NCI-H774 (cell line): ENCODE measurements around the gene ZCCHC2.
A peak's percentile ranks its signal among the peaks of the same experiment; 100 is the strongest.

Experiments
- DNase-seq: peaks from one replicate; lab custom pipeline; 2025; lab: John Stamatoyannopoulos, UW

The ZCCHC2 gene

GRCh38 chr18:62510789-62511188 is 12.0 kb upstream of the ZCCHC2 start:
- DNase-seq: no peak

- no peak for DNase-seq
Observed at GRCh38 chr18:62512532-62512931, 10.3 kb upstream of the ZCCHC2 start.

- no peak for DNase-seq
Observed at GRCh38 chr18:62512996-62513395, 9.8 kb upstream of the ZCCHC2 start.

- DNase-seq: no peak
Observed at GRCh38 chr18:62514570-62514969, 8.3 kb upstream of the ZCCHC2 start.

- no peak for DNase-seq
Observed at GRCh38 chr18:62516242-62516641, 6.6 kb upstream of the ZCCHC2 start.

GRCh38 chr18:62518460-62519375 is 4.1 kb upstream of the ZCCHC2 start:
- DNase-seq: no peak

GRCh38 chr18:62519684-62520083 is 3.1 kb upstream of the ZCCHC2 start:
- no peak for DNase-seq

- no peak for DNase-seq
Observed at GRCh38 chr18:62521082-62521481, 1.7 kb upstream of the ZCCHC2 start.

GRCh38 chr18:62521593-62521992 is 1.2 kb upstream of the ZCCHC2 start:
- DNase-seq: no peak

- DNase-seq: no peak
Observed at GRCh38 chr18:62522178-62522503, 684 bp upstream of the ZCCHC2 start.

- no peak for DNase-seq
Observed at GRCh38 chr18:62523255-62523588, 397 bp downstream of the ZCCHC2 start.

GRCh38 chr18:62523631-62524439 is 1.0 kb downstream of the ZCCHC2 start:
- peak; percentile 24 for DNase-seq

GRCh38 chr18:62524440-62525200 is 1.8 kb downstream of the ZCCHC2 start:
- DNase-seq: peak; percentile 22

GRCh38 chr18:62525608-62526007 is 2.8 kb downstream of the ZCCHC2 start:
- no peak for DNase-seq

GRCh38 chr18:62526098-62527025 is 3.5 kb downstream of the ZCCHC2 start:
- DNase-seq: peak; percentile 82

- DNase-seq: no peak
Observed at GRCh38 chr18:62529597-62529996, 6.8 kb downstream of the ZCCHC2 start.

GRCh38 chr18:62531078-62531477 is 8.3 kb downstream of the ZCCHC2 start:
- DNase-seq: no peak

GRCh38 chr18:62531931-62532330 is 9.1 kb downstream of the ZCCHC2 start:
- no peak for DNase-seq

- no peak for DNase-seq
Observed at GRCh38 chr18:62536005-62536404, 13.2 kb downstream of the ZCCHC2 start.

- DNase-seq: no peak
Observed at GRCh38 chr18:62537042-62537894, 14.4 kb downstream of the ZCCHC2 start.

GRCh38 chr18:62537946-62538345 is 15.1 kb downstream of the ZCCHC2 start:
- no peak for DNase-seq
